Measurements from ENCODE around the gene IRAK3.
"Not testable (repeated sequence)": the region's sequence is repeated elsewhere in the genome, so short reads cannot be mapped to it uniquely, and the experiment has no call there.

Gene IRAK3

DNA sequence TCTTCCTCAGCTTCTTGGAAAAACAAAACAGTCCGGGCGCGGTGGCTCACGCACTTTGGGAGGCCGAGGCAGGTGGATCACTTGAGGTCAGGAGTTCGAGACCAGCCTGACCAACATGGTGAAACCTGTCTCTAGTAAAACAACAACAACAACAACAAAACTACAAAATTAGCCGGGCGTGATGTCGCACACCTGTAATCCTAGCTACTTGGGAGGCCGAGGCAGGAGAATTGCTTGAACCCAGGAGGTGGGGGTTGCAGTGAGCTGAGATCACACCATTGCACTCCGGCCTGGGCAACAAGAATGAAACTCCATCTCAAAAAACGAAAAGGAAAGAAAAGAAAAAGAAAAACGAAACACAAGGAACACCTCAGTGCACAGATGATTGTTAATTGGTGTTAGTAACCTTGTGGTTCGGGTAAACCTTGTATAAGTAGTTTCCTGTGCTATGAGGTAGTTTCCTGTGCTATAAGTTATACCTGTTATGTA is 114.3 kb downstream of the IRAK3 start:
- not testable (repeated sequence) for DNase-seq (ENCODE audit: low read depth in 2 of 2)
